ENCODE results near the gene MSRB3.

- TF ChIP-seq CTCF (IDR thresholded peaks at IDR 0.05) (no peak), POLR2A (IDR thresholded peaks at IDR 0.05) (no peak), POLR2AphosphoS5 (IDR thresholded peaks at IDR 0.05) (no peak)
Observed at GRCh38 chr12:65343801-65344200, 65.3 kb downstream of the MSRB3 start.
